ENCODE data around the gene SNCA.

Gene SNCA

DNA sequence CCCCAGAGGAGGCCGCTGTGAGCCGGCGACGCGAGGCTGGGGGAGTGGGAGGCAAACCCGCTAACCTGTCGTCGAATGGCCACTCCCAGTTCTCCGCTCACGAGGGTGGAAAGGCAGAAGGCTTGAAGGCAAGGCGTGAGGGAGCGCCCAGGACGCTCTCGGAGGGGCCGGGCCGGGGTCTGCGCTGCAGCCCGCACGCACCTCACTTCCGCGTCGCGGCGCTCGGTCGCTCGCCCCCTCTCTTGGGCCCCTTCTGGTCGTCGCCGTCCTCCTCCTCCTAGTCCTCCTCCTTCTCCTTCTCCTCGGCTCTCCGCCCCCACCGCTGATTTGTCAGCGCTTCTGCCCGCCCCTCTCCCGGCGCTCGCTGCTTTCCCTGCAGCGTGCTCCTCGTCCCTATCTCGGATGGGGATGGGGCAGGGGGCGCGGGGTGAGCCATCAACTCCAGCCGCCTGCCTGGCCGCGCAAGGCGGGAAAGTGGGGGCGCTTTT is at the start of gene SNCA:
TSS of gene SNCA (minus strand) at position 265 of the 488 bp plus-strand sequence. CDS start 1,494 bp downstream, outside the sequence.
- peak in 57 of 58 donors; percentile 43 to 89 (median 78) for DNase-seq

GRCh38 chr4:89879215-89879614 is 42.3 kb upstream of the SNCA start:
- DNase-seq, result no peak

DNA sequence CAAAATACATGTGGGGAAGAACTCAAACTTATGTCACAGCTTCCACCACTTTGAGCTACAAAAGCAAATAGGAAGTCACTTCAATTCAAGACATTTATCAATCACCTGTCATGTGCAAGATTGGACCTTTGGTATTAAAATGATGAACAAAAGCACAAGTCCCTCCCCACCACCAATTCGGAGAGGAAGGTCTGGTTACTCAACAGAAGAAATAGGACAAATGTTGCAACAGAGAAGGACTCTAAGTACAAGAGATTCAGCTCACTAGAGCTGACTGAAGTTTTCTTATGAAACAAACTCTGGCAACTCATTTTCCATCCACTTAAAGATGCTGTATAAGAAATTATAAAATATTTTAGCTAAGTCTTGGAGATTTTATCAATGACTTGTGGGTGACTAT is 41.6 kb upstream of the SNCA start:
- DNase-seq, result no peak

DNA sequence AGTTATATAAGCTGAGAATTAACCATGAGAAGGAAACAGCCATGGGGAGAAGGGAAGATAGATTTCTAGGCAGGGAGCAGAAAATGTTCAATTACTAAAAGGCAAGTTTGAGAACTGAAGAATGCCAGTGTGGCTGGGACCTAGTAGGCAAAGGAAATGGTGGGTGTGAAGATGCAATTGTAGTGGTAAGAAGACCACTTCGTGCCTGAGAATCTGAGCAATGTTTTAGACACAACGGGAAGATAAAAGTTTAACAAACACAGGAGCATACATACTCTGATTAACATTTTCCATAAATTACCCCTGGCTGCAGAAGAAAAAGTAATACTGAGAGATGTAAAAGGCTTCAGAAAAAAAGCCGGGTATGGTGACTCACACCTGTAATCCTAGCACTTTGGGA is 39.6 kb upstream of the SNCA start:
- DNase-seq, result no peak

GRCh38 chr4:89871211-89871610 is 34.2 kb upstream of the SNCA start:
- DNase-seq, result no peak

DNA sequence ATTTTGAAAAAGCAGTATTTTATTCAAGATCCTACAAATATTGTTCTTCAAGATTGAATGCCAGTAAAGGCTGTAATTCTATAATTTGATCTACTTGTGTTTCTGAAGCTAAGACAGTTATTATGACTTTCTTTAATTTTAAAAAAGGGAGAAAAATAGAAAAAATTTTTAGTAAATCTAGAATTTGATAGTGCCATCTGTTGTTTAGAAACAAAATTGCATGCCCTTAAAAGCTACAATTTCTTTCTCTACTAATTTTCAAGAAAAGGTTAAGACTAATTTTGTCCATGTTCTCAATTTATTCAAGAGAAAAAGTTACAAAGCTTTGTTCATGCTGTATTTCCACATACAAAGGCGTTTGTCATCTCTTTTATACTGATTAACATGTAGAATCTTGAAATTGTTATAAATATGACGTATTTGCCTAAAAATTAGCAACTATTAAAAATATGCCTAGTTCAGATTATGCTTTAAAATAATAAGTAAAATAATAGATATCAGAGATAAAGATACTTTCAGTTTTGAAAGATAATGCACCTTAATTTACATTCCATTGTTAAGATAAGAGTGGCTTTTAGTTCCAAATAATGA is 32.1 kb upstream of the SNCA start:
- no peak for DNase-seq

- DNase-seq, result no peak
These were observed 31.3 kb upstream of the SNCA start for GRCh38 chr4:89868276-89868675.

- no peak for DNase-seq
These were observed 26.6 kb upstream of the SNCA start for GRCh38 chr4:89863533-89863932.

DNA sequence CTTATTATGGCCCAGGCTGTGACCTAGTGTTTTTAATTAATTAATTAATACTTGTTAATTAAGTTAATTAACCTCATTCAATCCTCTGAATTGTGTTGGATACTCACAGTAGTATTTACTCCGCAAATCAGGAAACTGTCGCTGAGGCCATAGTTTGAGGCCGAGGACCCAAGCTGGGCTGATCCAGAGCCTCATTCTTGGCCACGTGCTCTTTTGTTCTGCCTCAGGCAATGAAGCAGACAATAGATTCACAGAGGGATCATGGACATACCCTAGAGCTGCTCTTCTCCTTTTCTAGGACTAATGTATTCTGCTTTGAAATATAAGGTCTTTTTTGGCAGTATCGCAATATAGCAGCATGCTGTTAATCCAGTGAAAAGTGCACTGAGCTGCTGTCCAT is 24.0 kb upstream of the SNCA start:
- no peak for DNase-seq

- no peak for DNase-seq
These were observed 18.3 kb upstream of the SNCA start for GRCh38 chr4:89855236-89855635.

DNA sequence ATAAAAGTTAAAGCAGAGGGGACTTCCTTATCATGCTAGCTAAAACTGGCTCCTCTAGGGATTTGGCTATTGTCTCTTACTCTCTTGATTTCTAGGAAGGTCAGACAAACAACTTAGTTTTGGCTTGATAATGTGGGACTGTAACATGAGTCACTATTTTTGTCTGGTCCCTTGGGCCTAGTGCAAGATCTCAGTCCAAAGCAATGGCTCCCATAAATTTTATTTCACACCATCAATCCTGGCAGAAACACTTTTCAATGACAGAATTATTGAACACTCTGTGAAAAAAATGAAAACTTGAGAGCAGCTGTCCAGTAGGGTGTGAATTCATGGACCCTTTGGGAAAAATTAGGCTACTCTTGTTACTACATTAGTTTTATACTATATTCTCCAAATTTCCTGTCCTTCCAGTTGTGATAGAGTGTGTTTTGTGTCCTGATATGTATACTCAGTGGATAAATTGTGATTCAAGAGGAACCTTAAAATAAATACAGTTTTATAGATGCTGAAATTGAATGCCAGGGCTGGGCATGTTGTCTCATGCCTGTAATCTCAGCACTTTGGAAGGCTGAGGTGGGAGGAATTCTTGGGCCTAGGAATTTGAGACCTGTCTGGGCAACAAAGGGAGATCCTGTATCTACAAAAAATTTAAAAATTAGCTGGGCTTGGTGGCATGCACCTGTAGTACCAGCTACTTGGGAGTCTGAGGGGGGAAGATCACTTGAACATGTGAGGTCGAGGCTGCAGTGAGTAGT is 10.8 kb upstream of the SNCA start:
- DNase-seq, result no peak

- DNase-seq, result no peak
These were observed 2.6 kb upstream of the SNCA start for GRCh38 chr4:89839558-89839957.

DNA sequence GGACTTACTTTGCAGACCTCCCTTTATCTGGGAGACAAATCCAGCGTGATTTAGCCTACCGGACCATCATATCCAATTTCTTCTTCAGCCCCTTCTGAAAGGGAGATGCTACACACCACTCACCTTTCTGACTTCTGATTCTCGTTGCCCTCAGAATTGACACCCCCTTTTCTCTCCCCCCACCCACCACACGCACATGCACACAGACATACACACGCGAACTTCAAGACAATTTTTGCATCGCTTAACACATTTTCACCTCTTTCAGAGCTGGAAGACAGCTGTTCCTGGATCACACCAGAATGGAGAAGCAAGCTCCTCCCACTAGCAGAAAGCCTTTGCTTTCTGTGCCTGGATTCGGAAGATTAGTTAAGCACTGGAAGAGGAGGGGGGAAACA is 1.0 kb upstream of the SNCA start:
- DNase-seq, result peak in 6 of 58 donors; percentile 1 to 61 (median 18)

- DNase-seq, result peak in 52 of 58 donors; percentile 12 to 86 (median 64)
These were observed 528 bp upstream of the SNCA start for GRCh38 chr4:89837385-89837992.

- peak in 50 of 58 donors; percentile 6 to 65 (median 28) for DNase-seq
These were observed 773 bp downstream of the SNCA start for GRCh38 chr4:89836031-89836745.

- DNase-seq, result no peak
These were observed 1.5 kb downstream of the SNCA start for GRCh38 chr4:89835413-89835812.

- DNase-seq, result peak in 1 of 58 donors; percentile 13
These were observed 2.3 kb downstream of the SNCA start for GRCh38 chr4:89834486-89835209.

DNA sequence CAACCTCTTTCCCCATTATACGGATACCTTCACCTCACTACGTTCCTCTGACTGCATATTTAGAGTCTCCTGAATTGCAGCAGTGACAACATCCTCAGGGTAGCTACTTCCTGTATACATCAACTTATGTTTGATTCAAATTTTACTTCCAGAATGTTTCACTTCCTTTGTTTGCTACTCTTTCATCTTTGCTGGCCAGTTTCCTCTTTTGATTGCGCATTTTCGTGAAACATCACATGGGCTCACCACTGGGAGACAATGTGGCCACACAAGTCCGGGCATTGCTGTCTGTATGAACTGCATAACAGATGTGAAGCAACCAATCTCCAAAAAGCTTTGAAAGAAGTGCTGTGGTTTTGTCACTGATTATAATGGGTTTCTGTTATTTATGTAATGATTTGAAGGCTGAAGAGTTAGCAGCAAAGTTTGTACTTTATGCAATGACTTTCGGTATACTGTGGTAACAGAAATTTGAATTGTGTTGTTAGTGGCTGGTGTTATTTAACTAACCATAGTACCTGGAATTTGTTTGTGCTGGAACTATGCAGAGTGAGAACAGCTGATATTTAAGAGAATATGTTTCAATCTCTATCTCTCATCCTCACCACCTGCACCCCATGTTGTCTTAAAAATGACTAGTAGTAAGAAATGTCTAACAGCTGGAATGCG is 7.4 kb downstream of the SNCA start:
- DNase-seq, result peak in 40 of 58 donors; percentile 1 to 86 (median 34)

DNA sequence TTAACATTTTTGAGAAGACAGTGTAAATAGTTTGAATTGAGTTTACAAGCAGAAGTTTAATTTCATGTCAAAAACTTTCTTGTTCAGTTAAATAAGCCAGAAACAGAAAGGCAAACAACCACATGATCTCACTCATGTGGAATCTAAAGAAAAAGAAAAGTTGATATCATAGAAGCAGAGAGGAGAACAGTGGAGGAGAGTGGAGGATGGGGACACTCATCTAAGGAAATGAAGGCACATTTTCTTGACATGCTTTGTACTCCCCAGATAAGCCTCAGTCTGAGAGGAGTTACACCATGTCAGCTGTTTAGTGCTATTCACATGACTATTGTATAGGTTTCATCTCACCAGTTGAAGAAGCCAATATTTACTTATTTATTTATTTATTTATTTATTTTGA is 13.5 kb downstream of the SNCA start:
- no peak for DNase-seq

- no peak for DNase-seq
These were observed 15.3 kb downstream of the SNCA start for GRCh38 chr4:89821612-89822011.
